HG02798 (cell line): Measurements from ENCODE around the gene LSM5.
"Not testable (repeated sequence)": the region's sequence is repeated elsewhere in the genome, so short reads cannot be mapped to it uniquely, and the experiment has no call there.

ENCODE experiments used
- ATAC-seq: cut with Tn5 transposase; IDR thresholded peaks from one replicate; pipeline ENCODE4 v1.9.1; 2021; ENCODE audit warnings: mild to moderate bottlenecking; ENCODE audit not compliant: unreplicated experiment, poor library complexity

LSM5 gene

DNA sequence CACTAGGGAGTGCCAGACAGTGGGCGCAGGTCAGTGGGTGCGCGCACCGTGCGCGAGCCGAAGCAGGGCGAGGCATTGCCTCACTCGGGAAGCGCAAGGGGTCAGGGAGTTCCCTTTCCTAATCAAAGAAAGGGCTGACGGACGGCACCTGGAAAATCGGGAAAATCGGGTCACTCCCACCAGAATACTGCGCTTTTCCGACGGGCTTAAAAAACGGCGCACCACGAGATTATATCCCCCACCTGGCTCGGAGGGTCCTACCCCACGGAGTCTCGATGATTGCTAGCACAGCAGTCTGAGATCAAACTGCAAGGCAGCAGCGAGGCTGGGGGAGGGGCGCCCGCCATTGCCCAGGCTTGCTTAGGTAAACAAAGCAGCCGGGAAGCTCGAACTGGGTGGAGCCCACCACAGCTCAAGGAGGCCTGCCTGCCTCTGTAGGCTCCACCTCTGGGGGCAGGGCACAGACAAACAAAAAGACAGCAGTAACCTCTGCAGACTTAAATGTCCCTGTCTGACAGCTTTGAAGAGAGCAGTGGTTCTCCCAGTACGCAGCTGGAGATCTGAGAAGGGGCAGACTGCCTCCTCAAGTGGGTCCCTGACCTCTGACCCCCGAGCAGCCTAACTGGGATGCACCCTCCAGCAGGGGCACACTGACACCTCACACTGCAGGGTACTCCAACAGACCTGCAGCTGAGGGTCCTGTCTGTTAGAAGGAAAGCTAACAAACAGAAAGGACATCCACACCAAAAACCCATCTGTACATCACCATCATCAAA lies 25.4 kb downstream of the LSM5 start:
- not testable (repeated sequence) for ATAC-seq

- no peak for ATAC-seq
These were observed 27.2 kb downstream of the LSM5 start for GRCh38 chr7:32462977-32463376.

GRCh38 chr7:32462451-32462850 lies 27.7 kb downstream of the LSM5 start:
- no peak for ATAC-seq

GRCh38 chr7:32461484-32461883 lies 28.7 kb downstream of the LSM5 start:
- no peak for ATAC-seq

DNA sequence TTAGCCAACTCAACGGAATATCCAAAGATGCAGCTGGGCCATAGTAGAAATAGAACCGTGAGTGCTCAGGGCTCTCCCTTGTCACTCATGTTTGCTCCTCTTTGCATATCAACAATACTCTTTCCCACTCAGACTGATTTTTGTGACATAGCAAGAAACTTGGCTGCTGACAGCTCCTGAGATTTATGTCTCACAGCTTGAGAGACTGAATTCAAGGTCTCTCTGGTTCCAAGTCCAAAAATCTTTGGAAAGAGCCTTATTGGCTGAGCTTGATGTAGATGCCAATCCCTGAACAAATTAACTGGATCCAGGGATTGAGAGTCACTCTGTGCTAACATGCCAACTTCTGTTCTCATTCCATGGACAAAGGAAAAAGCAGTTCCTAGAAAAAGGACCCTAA lies 30.4 kb downstream of the LSM5 start:
- no peak for ATAC-seq

DNA sequence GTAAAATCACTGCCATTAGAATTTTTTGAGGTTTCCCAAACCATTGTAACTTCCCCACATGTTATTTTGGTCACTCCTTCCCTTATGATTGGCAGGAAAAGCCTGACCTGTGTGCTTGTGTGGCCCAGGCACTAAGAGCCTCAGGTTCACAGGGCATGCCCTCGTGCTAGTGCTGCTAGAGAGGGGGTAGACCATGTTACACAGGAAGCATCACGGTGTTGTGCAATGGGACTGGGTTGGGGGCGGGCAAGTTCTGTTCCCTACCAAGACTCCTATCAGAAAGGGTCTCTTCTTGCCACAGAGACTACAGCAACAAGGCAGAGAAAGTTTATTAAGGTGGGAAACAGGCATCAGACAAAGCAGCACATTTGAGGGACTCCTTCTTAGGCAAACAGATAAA lies 32.2 kb downstream of the LSM5 start:
- no peak for ATAC-seq

DNA sequence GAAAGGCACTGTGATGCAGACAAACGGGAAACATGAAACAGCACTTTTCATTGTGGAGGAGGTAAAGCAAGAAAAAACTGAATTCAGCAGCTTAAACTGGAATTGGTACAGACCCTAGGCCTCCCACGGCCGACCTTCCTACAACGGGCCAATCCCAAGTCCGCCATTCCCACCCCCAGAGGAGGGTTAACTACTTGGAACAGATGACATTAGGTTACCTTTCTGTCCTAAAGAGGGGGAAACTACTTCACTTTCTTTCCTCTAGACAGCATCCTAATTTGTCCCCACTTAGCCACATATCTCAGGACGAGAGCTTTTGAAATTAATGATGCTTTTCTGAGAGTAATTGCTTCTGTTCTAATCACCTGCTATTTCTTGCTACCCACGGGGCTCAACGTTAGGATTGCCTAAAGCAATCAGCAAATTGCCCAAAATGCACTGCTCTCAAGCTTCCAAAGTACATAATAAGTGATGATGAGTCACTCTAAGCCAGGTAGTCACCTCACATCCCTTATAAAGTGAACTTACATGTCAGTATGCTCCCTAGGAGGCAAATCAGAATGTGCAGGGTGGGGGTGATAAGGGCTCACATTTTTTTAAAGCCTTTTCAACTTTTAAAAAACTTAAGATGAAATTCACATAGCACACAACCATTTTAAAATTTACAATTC lies 36.7 kb downstream of the LSM5 start:
- no peak for ATAC-seq

DNA sequence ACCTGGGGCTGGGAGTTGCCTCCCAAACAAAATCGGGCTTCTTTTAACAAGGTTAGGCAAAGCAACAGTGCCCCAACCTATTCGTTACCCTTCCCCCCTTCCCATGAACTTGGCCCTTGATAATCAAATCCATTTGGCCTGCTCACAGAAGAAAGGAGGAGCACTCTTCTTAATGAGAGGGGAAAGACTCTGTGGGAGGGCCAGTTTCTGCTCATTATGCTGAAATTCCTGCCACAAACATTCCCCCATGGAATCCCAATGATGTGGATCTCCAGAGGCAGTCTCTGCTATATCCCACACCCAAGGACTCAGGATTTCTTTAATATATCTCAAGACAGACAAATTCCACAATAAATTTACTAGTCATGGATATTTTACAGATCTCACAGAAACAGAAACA lies 43.0 kb downstream of the LSM5 start:
- no peak for ATAC-seq

DNA sequence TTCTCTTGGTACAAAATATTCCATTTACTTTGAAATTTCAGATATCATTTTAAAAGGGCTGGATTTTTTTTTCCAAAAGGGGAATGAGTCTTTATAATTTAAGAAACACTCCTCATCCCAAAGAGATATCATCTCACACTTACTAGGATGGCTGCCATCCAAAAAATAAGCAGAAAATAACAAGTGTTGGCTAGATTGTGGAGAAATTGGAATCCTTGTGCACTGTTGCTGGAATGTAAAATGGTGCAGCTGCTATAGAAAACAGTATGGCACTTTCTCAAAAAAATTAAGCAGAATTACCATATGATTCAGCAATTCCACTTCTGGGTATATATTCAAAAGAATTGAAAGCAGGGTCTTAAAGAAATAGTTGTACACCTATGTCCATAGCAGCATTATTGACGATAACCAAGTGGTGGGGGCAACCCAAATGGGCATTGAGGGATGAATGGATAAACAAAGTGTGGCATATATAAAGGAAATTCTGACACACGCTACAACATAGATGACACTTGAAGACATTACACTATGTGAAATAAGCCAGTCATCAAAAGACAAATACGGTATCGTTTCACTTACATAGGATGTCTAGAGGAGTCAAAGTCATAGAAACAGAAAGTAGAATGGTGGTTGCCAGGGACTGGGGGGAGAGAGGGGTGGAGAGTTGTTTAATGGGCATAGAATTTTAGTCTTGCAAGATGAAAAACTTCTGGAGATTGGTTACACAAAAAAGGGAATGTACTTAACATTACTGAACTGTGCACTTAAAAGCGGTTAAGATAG lies 53.8 kb downstream of the LSM5 start:
- no peak for ATAC-seq
